OCI-LY3 (cell line): ENCODE measurements around the gene HAO2.

Experiments used
- EZH2phosphoT487 ChIP-seq: fragments of 200-600 bp; shearing (Covaris generic); IDR thresholded peaks from 2 replicates; pipeline ENCODE4 v1.6.1; 2018; ENCODE audit warnings: antibody characterized with exemption, mixed run types, low read depth
- TF ChIP-seq, protein P1 (sequence below): fragments of 200-600, 300-600 bp; sonication (generic); IDR thresholded peaks from 2 replicates; pipeline ENCODE4 v1.5.1; 2014; ENCODE audit warnings: antibody characterized with exemption, low read length, low read depth

DNA sequence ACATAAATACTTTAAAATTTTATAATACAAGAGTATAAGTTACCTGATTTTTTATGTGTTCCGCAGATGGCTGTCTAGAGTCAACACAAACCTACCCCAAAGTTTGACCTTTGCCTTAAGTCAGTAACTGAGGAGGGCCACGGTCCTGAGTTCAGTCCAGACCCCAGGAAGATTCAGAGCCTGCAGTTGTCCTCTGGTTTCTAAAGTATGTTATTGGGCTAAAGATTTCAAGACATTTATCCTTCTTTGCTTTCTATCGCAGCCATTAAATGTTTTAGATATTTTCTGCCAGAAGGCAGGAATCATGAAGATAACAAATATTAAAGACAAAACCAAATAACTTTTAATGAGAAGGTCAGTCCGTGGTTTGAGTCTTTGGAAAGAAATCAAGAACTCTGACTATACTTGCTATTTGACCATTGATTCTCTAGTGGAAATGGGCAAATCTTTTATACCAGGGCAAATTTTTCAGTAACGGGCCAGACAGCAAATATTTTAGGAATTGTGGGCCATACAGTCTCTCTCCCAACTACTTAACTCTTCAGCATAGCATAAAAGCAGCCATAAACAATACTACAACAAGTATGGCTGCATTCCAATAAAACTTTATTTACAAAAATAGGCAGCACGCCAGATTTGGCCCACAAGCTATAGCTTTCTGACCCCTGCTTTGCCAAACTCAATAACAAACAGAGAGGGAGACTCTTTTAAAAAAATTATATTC is 38.0 kb upstream of the HAO2 start:
- TF ChIP-seq, protein P1, sequence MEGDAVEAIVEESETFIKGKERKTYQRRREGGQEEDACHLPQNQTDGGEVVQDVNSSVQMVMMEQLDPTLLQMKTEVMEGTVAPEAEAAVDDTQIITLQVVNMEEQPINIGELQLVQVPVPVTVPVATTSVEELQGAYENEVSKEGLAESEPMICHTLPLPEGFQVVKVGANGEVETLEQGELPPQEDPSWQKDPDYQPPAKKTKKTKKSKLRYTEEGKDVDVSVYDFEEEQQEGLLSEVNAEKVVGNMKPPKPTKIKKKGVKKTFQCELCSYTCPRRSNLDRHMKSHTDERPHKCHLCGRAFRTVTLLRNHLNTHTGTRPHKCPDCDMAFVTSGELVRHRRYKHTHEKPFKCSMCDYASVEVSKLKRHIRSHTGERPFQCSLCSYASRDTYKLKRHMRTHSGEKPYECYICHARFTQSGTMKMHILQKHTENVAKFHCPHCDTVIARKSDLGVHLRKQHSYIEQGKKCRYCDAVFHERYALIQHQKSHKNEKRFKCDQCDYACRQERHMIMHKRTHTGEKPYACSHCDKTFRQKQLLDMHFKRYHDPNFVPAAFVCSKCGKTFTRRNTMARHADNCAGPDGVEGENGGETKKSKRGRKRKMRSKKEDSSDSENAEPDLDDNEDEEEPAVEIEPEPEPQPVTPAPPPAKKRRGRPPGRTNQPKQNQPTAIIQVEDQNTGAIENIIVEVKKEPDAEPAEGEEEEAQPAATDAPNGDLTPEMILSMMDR = no peak
- no peak for TF ChIP-seq EZH2phosphoT487
